H1 (cell line): ENCODE results near the gene CPED1. TPM values are rescaled to one million over a fixed set of nuclear protein-coding genes. Genes with fewer than 3 reads are reported as not detected.

Experiments
- CTCF ChIA-PET: fragments of 300-600 bp; sonication (Branson Sonifier 250); formaldehyde crosslinking; loops from one replicate; lab custom pipeline; 2021; ENCODE audit not compliant: partially characterized antibody; lab: Charles Lee
- POLR2A ChIA-PET: fragments of 300-600 bp; sonication (Branson Sonifier 250); formaldehyde crosslinking; loops from one replicate; lab custom pipeline; 2021; ENCODE audit warnings: inconsistent platforms; ENCODE audit not compliant: partially characterized antibody; lab: Charles Lee
- DNase-seq, 2 experiments: peaks; one replicate each; pipeline versions ENCODE4 v3.0.0 to v3.0.0-alpha.2; 2010 to 2022; ENCODE audit warnings: low spot score in 2 of 2, low read depth in 1 of 2, mixed read lengths in 1 of 2
- FAIRE-seq: peaks from 2 replicates; lab custom pipeline; 2011; peaks lifted over from hg19 to GRCh38; lab: Jason Lieb, UNC
- H2AFZ ChIP-seq: 2 replicates; pipeline ENCODE4 v1.8.1; 2012; ENCODE audit warnings: low read length, inconsistent platforms
- H2AK5ac ChIP-seq: 2 replicates; pipeline ENCODE4 v1.6.1; 2013; ENCODE audit warnings: low read depth, low read length
- H2BK120ac ChIP-seq: replicated peaks from 2 replicates; pipeline ENCODE3; 2013; ENCODE audit warnings: low read depth, low read length, inconsistent platforms
- H2BK12ac ChIP-seq: 2 replicates; pipeline ENCODE4 v1.6.1; 2013; ENCODE audit warnings: low read depth, low read length
- H2BK15ac ChIP-seq: 2 replicates; pipeline ENCODE4 v1.6.1; 2013; ENCODE audit warnings: low read length
- H2BK20ac ChIP-seq: 2 replicates; pipeline ENCODE4 v1.6.1; 2013; ENCODE audit warnings: low read length
- H2BK5ac ChIP-seq: 2 replicates; pipeline ENCODE4 v1.6.1; 2013; ENCODE audit warnings: low read depth, low read length
- H3K14ac ChIP-seq: 2 replicates; pipeline ENCODE4 v1.6.1; 2013; ENCODE audit warnings: inconsistent platforms; ENCODE audit not compliant: insufficient read length
- H3K18ac ChIP-seq: 2 replicates; pipeline ENCODE4 v1.6.1; 2013; ENCODE audit warnings: low read length; ENCODE audit errors: extremely low read depth
- H3K23ac ChIP-seq: 2 replicates; pipeline ENCODE4 v1.6.1; 2013; ENCODE audit warnings: inconsistent platforms; ENCODE audit not compliant: insufficient read length
- H3K23me2 ChIP-seq: 2 replicates; pipeline ENCODE4 v1.6.1; 2013; ENCODE audit warnings: low read depth, low read length
- H3K27ac ChIP-seq: 2 replicates; pipeline ENCODE4 v1.6.1; 2011; ENCODE audit warnings: low read depth, low read length, inconsistent platforms
- H3K27me3 ChIP-seq, 4 experiments: replicated peaks in 1 of 4; 1 replicate in 1 of 4; 2 replicates in 3 of 4; pipeline versions ENCODE4 v1.6.1 to v1.8.1; 2011 to 2013; ENCODE audit warnings: low read length in 3 of 4, mild to moderate bottlenecking in 3 of 4, inconsistent platforms in 2 of 4, mixed read lengths in 2 of 4, moderate library complexity in 1 of 4; ENCODE audit not compliant: control insufficient read depth in 3 of 4, insufficient read depth in 3 of 4; ENCODE audit errors: extremely low read depth in 1 of 4
- H3K36me3 ChIP-seq, 4 experiments: 2 replicates each; pipeline versions ENCODE4 v1.6.1 to v1.8.1; 2011 to 2013; ENCODE audit warnings: mild to moderate bottlenecking in 4 of 4, low read length in 3 of 4, moderate library complexity in 2 of 4, control low read depth in 1 of 4, inconsistent platforms in 1 of 4; ENCODE audit not compliant: insufficient read depth in 4 of 4, control insufficient read depth in 2 of 4
- H3K4ac ChIP-seq: replicated peaks from 2 replicates; pipeline ENCODE3; 2013; ENCODE audit warnings: low read length, low read depth, mixed read lengths, inconsistent platforms; ENCODE audit not compliant: insufficient read length
- H3K4me1 ChIP-seq, 4 experiments: replicated peaks in 1 of 4; 1 replicate in 1 of 4; 2 replicates in 3 of 4; pipeline versions ENCODE4 v1.6.1 to v1.8.1; 2011 to 2013; ENCODE audit warnings: low read length in 3 of 4, inconsistent platforms in 2 of 4, mixed read lengths in 1 of 4; ENCODE audit not compliant: insufficient read depth in 4 of 4, control insufficient read depth in 3 of 4
- H3K4me2 ChIP-seq, 2 experiments: 2 replicates each; pipeline versions ENCODE4 v1.6.1 to v1.8.1; 2011 to 2013; ENCODE audit warnings: low read depth in 2 of 2, low read length in 2 of 2, control low read depth in 1 of 2, inconsistent platforms in 1 of 2, mild to moderate bottlenecking in 1 of 2; ENCODE audit not compliant: insufficient read depth in 1 of 2
- H3K4me3 ChIP-seq, 4 experiments: fragments of 200-600, 300-600 bp in 1 of 4; sonication (generic), shearing (Covaris generic), sonication (Bioruptor Twin) in 1 of 4; 2 replicates each; pipeline versions ENCODE4 v1.5.1 to v1.8.1; 2011 to 2016; ENCODE audit warnings: low read length in 4 of 4, low read depth in 3 of 4, control low read depth in 2 of 4, inconsistent platforms in 2 of 4, mild to moderate bottlenecking in 2 of 4, mixed read lengths in 1 of 4, moderate library complexity in 1 of 4; ENCODE audit not compliant: insufficient read depth in 2 of 4; ENCODE audit errors: extremely low read depth in 1 of 4
- H3K56ac ChIP-seq: replicated peaks from 2 replicates; pipeline ENCODE3; 2013; ENCODE audit warnings: low read depth, mild to moderate bottlenecking, mixed read lengths, low read length, inconsistent platforms; ENCODE audit not compliant: insufficient read length
- H3K79me1 ChIP-seq: 2 replicates; pipeline ENCODE4 v1.6.1; 2013; ENCODE audit warnings: low read depth, low read length, control low read depth
- H3K79me2 ChIP-seq, 2 experiments: 2 replicates each; pipeline versions ENCODE4 v1.6.1 to v1.8.1; 2012 to 2013; ENCODE audit warnings: low read length in 2 of 2, mild to moderate bottlenecking in 2 of 2, inconsistent platforms in 1 of 2; ENCODE audit not compliant: insufficient read depth in 2 of 2, control insufficient read depth in 1 of 2
- H3K9ac ChIP-seq, 4 experiments: replicated peaks in 1 of 4; 1 replicate in 1 of 4; 2 replicates in 3 of 4; pipeline versions ENCODE4 v1.6.1 to v1.8.1; 2011 to 2013; ENCODE audit warnings: low read depth in 3 of 4, low read length in 3 of 4, control low read depth in 2 of 4, mild to moderate bottlenecking in 2 of 4, moderate library complexity in 2 of 4, inconsistent platforms in 1 of 4; ENCODE audit errors: extremely low read depth in 1 of 4
- H3K9me3 ChIP-seq, 2 experiments: 2 replicates each; pipeline versions ENCODE4 v1.6.1 to v1.8.1; 2012 to 2013; ENCODE audit warnings: mild to moderate bottlenecking in 2 of 2, moderate library complexity in 2 of 2, control low read depth in 1 of 2, inconsistent platforms in 1 of 2, low read depth in 1 of 2, low read length in 1 of 2, mixed read lengths in 1 of 2; ENCODE audit not compliant: insufficient read depth in 2 of 2
- H4K20me1 ChIP-seq, 2 experiments: replicated peaks in 1 of 2; 2 replicates each; pipeline versions ENCODE3 to v1.8.1; 2011 to 2013; ENCODE audit warnings: inconsistent platforms in 2 of 2, low read length in 2 of 2, mild to moderate bottlenecking in 1 of 2; ENCODE audit not compliant: insufficient read depth in 2 of 2, control insufficient read depth in 1 of 2
- H4K5ac ChIP-seq: 2 replicates; pipeline ENCODE4 v1.6.1; 2013; ENCODE audit warnings: low read length, low read depth, mixed read lengths, inconsistent platforms; ENCODE audit not compliant: insufficient read length
- H4K8ac ChIP-seq: 2 replicates; pipeline ENCODE4 v1.8.0; 2013; ENCODE audit warnings: mild to moderate bottlenecking, moderate library complexity, low read length, inconsistent platforms; ENCODE audit not compliant: insufficient read depth; ENCODE audit errors: extremely low read depth
- H4K91ac ChIP-seq: replicated peaks from 2 replicates; pipeline ENCODE3; 2013; ENCODE audit warnings: low read length, mixed read lengths, inconsistent platforms; ENCODE audit not compliant: insufficient read length
- BCL11A ChIP-seq, 2 experiments: IDR thresholded peaks; one replicate each; pipeline ENCODE4 v1.6.1; 2011; ENCODE audit warnings: low read depth in 2 of 2, low read length in 2 of 2, mild to moderate bottlenecking in 2 of 2
- HDAC2 ChIP-seq, 2 experiments: fragments of 300-600 bp in 1 of 2; sonication (generic) in 1 of 2; IDR thresholded peaks; 2 replicates each; pipeline ENCODE4 v1.6.1; 2011 to 2012; ENCODE audit warnings: low read depth in 2 of 2, low read length in 2 of 2, mild to moderate bottlenecking in 2 of 2, moderate library complexity in 2 of 2, borderline replicate concordance in 1 of 2, inconsistent platforms in 1 of 2
- KDM4A ChIP-seq: IDR thresholded peaks from one replicate; pipeline ENCODE4 v1.7.1; 2012; ENCODE audit warnings: low read depth, mild to moderate bottlenecking, moderate library complexity, low read length, inconsistent platforms; ENCODE audit not compliant: severe bottlenecking
- RBBP5 ChIP-seq: IDR thresholded peaks from 2 replicates; pipeline ENCODE4 v1.7.1; 2012; ENCODE audit warnings: low read depth, mild to moderate bottlenecking, inconsistent platforms, low read length, moderate library complexity, borderline replicate concordance
- USF2 ChIP-seq: IDR thresholded peaks from 2 replicates; pipeline ENCODE4 v1.6.1; 2011; ENCODE audit warnings: low read length, improper control_type of control experiment
- WGBS, 2 experiments: shearing (Covaris generic) in 1 of 2; methylation state at CpG; one replicate each; pipeline versions ENCODE4 v1.1.6 to v1.1.7; 2013 to 2015; ENCODE audit warnings: low lambda C conversion rate in 2 of 2, mixed read lengths in 2 of 2, inconsistent platforms in 1 of 2, low coverage in 1 of 2, missing lambda C conversion rate in 1 of 2; ENCODE audit not compliant: insufficient replicate concordance in 2 of 2, insufficient coverage in 1 of 2, insufficient read length in 1 of 2; ENCODE audit errors: extremely low coverage in 1 of 2, missing lambda C conversion rate in 1 of 2; 5-methylcytosine and 5-hydroxymethylcytosine counted together
- polyA plus RNA-seq, 7 experiments: library from polyadenylated mRNA; depleted of rRNA in 3 of 7; stranded (reverse) in 5 of 7; unstranded in 2 of 7; fragments of >200 nt in 5 of 7; fragments of 200-250 nt in 2 of 7; gene quantifications; 1 replicate in 5 of 7; 2 replicates in 1 of 7; 4 replicates in 1 of 7; pipeline versions ENCODE4 v1.2.1 to v1.2.3, GENCODE V29; 2011 to 2013; ENCODE audit warnings: missing spikeins in 2 of 7, mixed read lengths in 2 of 7
- total RNA-seq: library from RNA; stranded (reverse); fragmentation: NEBNext Ultra II Directional; extraction: Animal tissue kit (Norgen Biotek cat#: 25700); gene quantifications from 2 replicates; pipeline ENCODE4 v1.2.1, GENCODE V29; 2021

The CPED1 gene
- total and polyA plus RNA-seq, 2 of the 8 experiments (the other 6 are each of a cell fraction or from before 2014, with no cell fraction given) = 0.08 to 0.39 TPM

DNA sequence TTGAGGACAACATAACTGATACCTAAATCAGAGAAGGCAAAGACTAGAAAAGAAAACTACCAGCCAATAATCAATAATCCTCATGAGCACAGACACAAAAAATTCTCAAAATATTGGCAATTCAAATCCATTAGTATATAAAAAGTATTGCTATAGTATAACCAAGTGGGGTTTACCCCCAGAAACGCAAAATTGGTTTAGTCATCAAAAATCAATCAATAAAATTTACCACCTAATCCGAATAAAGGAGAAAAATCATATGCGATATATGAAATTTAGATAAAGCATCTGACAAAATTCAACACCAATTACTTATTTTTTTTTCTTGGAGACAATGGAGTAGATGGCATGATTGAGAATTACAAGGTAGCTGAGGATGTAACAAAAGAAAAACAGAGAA, 49.2 kb upstream of the CPED1 start:
- Histone ChIP-seq H3K79me1 (no peaks in the 10 kb centered on the region), H3K4me3 (no peak overlapping the region), H4K20me1 (no peaks in the 10 kb centered on the region), H2AFZ (no peak overlapping the region), H2AK5ac (no peak overlapping the region), H4K91ac (no peak overlapping the region), H4K5ac (no peak overlapping the region), H3K23ac (no peak overlapping the region), H2BK12ac (no peak overlapping the region), H3K14ac (no peak overlapping the region), H3K56ac (no peak overlapping the region), H2BK5ac (no peak overlapping the region), H3K23me2 (no peaks in the 10 kb centered on the region), H2BK20ac (no peak overlapping the region), H3K27ac (no peak overlapping the region), H3K4me1 (no peaks in the 10 kb centered on the region), H3K27me3 (no peaks in the 10 kb centered on the region), H3K4ac (no peak overlapping the region), H3K4me2 (no peak overlapping the region)
- ChIA-PET POLR2A (no interaction called here), CTCF (interaction anchor here (0.7 kb wide), 1 partner anchor 1363 kb away, joined by 3 read pairs; no protein-coding TSS in a partner anchor)
- 96% methylated on average over 3 of the region's 3 CpGs; no CpG with 5 or more reads in 1 of the 2 experiments for WGBS, 2 experiments
- DNase-seq = no peak
- TF ChIP-seq RBBP5 (no peak), BCL11A (IDR thresholded peaks at IDR 0.05; ENCODE audit: low read depth in 2 of 2, low read length in 2 of 2) (no peak), USF2 (no peak), HDAC2 (IDR thresholded peaks at IDR 0.05; ENCODE audit: borderline replicate concordance in 1 of 2, low read depth in 2 of 2, low read length in 2 of 2) (no peak), KDM4A (no peak)
- TF ChIP-seq, all 59 proteins: peak for 0
- H3K79me2 ChIP-seq = no peaks in the 10 kb centered on the region
- no peak overlapping the region for H3K18ac ChIP-seq
- no peaks in the 10 kb centered on the region for H3K9me3 ChIP-seq
- no peak for FAIRE-seq
- H3K9ac ChIP-seq = no peak overlapping the region
- H2BK120ac ChIP-seq = no peak overlapping the region
- H4K8ac ChIP-seq = no peak overlapping the region
- no peaks in the 10 kb centered on the region for H3K36me3 ChIP-seq
- H2BK15ac ChIP-seq = no peak overlapping the region
